CMK (cell line): Measurements from ENCODE around the gene SIT1.

Experiments
- DNase-seq: peaks from one replicate; pipeline ENCODE4 v3.0.0-alpha.2; 2010; ENCODE audit warnings: low read depth

Gene SIT1

GRCh38 chr9:35606138-35606504, 44.6 kb downstream of the SIT1 start:
- DNase-seq: no peak

- no peak for DNase-seq
Measured at GRCh38 chr9:35605351-35606137, 45.2 kb downstream of the SIT1 start.

- DNase-seq: no peak
Measured at GRCh38 chr9:35604578-35605350, 46.0 kb downstream of the SIT1 start, which contains the start of gene TESK1. Gene TESK1, plus strand, starts transcription at chr9:35605262. Its CDS starts 358 bp downstream, at chr9:35605620.

GRCh38 chr9:35603986-35604577, 46.6 kb downstream of the SIT1 start:
- DNase-seq: peak; percentile 99

GRCh38 chr9:35603506-35603985, 47.2 kb downstream of the SIT1 start:
- DNase-seq: no peak

GRCh38 chr9:35599763-35600604, 50.7 kb downstream of the SIT1 start:
- no peak for DNase-seq
